MM.1S (cell line): ENCODE data around the gene LY86.

Experiments
- DNase-seq: peaks from one replicate; pipeline ENCODE4 v3.0.0-alpha.2; 2015
- H2AFZ ChIP-seq: fragments of 300-600 bp; sonication (generic); 2 replicates; pipeline ENCODE4 v1.6.0; 2016; ENCODE audit warnings: antibody characterized with exemption, low read length
- H3F3A ChIP-seq: fragments of 300-600 bp; sonication (generic); 2 replicates; pipeline ENCODE4 v1.6.1; 2016; ENCODE audit warnings: mild to moderate bottlenecking, antibody characterized with exemption, low read length, moderate library complexity, mixed read lengths; ENCODE audit not compliant: insufficient read depth
- H3K27ac ChIP-seq: fragments of 300-600 bp; sonication (generic); 2 replicates; pipeline ENCODE4 v1.5.1; 2016; ENCODE audit warnings: mild to moderate bottlenecking, low read length
- H3K27me3 ChIP-seq: fragments of 300-600 bp; sonication (generic); replicated peaks from 2 replicates; pipeline ENCODE4 v1.6.0; 2016; ENCODE audit warnings: low read length; ENCODE audit not compliant: insufficient read depth
- H3K36me3 ChIP-seq: fragments of 300-600 bp; sonication (generic); replicated peaks from 2 replicates; pipeline ENCODE4 v1.6.1; 2016; ENCODE audit warnings: mild to moderate bottlenecking, low read length, mixed read lengths; ENCODE audit not compliant: insufficient read depth
- H3K4me1 ChIP-seq: fragments of 300-600 bp; sonication (generic); 2 replicates; pipeline ENCODE4 v1.6.1; 2016; ENCODE audit warnings: low read length, mixed read lengths
- H3K4me2 ChIP-seq: fragments of 300-600 bp; sonication (generic); 2 replicates; pipeline ENCODE4 v1.6.0; 2016; ENCODE audit warnings: low read depth, low read length
- H3K4me3 ChIP-seq: fragments of 300-600 bp; sonication (generic); 2 replicates; pipeline ENCODE4 v1.5.1; 2016; ENCODE audit warnings: low read length, mixed read lengths
- H3K79me2 ChIP-seq: fragments of 300-600 bp; sonication (generic); 2 replicates; pipeline ENCODE4 v1.6.1; 2016; ENCODE audit warnings: mixed run types, low read length, mixed read lengths
- H3K9ac ChIP-seq: fragments of 300-600 bp; sonication (generic); 2 replicates; pipeline ENCODE4 v1.6.1; 2016; ENCODE audit warnings: low read length, mixed read lengths
- H3K9me2 ChIP-seq: fragments of 300-600 bp; sonication (generic); replicated peaks from 2 replicates; pipeline ENCODE4 v1.6.1; 2016; ENCODE audit warnings: mild to moderate bottlenecking, low read length, mixed read lengths; ENCODE audit not compliant: insufficient read depth
- H3K9me3 ChIP-seq: fragments of 300-600 bp; sonication (generic); replicated peaks from 2 replicates; pipeline ENCODE4 v1.6.1; 2016; ENCODE audit warnings: mild to moderate bottlenecking, low read length, mixed read lengths; ENCODE audit not compliant: insufficient read depth
- H4K20me1 ChIP-seq: fragments of 300-600 bp; sonication (generic); 2 replicates; pipeline ENCODE4 v1.6.1; 2016; ENCODE audit warnings: mild to moderate bottlenecking, low read length, moderate library complexity, mixed read lengths; ENCODE audit not compliant: insufficient read depth
- CTCF ChIP-seq: fragments of 300-600 bp; sonication (generic); IDR thresholded peaks from 2 replicates; pipeline ENCODE4 v1.5.1; 2016; ENCODE audit warnings: antibody characterized with exemption, low read length, mixed read lengths
- EZH2 ChIP-seq: fragments of 300-600 bp; sonication (generic); optimal IDR thresholded peaks from 2 replicates; pipeline ENCODE3; 2017; ENCODE audit warnings: low read depth, mild to moderate bottlenecking, antibody characterized with exemption, low read length, mixed read lengths
- EZH2phosphoT487 ChIP-seq: fragments of 300-600 bp; sonication (generic); IDR thresholded peaks from 2 replicates; pipeline ENCODE4 v1.6.1; 2018; ENCODE audit warnings: antibody characterized with exemption, low read length

Gene LY86

GRCh38 chr6:6688951-6689350 lies 100.4 kb downstream of the LY86 start:
- H3K27ac ChIP-seq, result no peak overlapping the region
- H3K36me3 ChIP-seq, result no peaks in the 10 kb centered on the region
- no peak overlapping the region for H3K4me3 ChIP-seq
- TF ChIP-seq EZH2 (no peak), EZH2phosphoT487 (no peak), CTCF (no peak)
- no peak overlapping the region for H3K4me2 ChIP-seq
- no peak overlapping the region for H3K9ac ChIP-seq
- H3K9me3 ChIP-seq, result no peaks in the 10 kb centered on the region
- no peak for DNase-seq
- H3F3A ChIP-seq, result 0 out of 2 replicates have a peak, but pooled peaks cover 7% of the 10 kb centered on the region
- peaks cover 13% of the 10 kb centered on the region; the same call in 1 of the 2 replicates for H3K4me1 ChIP-seq
- H3K79me2 ChIP-seq, result no peaks in the 10 kb centered on the region
- no peaks in the 10 kb centered on the region for H4K20me1 ChIP-seq
- no peak overlapping the region for H2AFZ ChIP-seq
- H3K27me3 ChIP-seq, result peaks cover 7% of the 10 kb centered on the region; the same call in 1 of the 2 replicates
- no peaks in the 10 kb centered on the region for H3K9me2 ChIP-seq

GRCh38 chr6:6689400-6690143 lies 101.1 kb downstream of the LY86 start:
- Histone ChIP-seq H3K79me2 (no peaks in the 10 kb centered on the region), H3K4me1 (peaks cover 13% of the 10 kb centered on the region; the same call in 1 of the 2 replicates), H3K4me3 (no peak overlapping the region), H3K9ac (no peak overlapping the region), H2AFZ (no peak overlapping the region), H3K27me3 (peaks cover 7% of the 10 kb centered on the region; the same call in 1 of the 2 replicates), H4K20me1 (no peaks in the 10 kb centered on the region), H3K36me3 (no peaks in the 10 kb centered on the region), H3K27ac (no peak overlapping the region), H3K4me2 (no peak overlapping the region), H3K9me2 (no peaks in the 10 kb centered on the region), H3K9me3 (no peaks in the 10 kb centered on the region), H3F3A (0 out of 2 replicates have a peak, but pooled peaks cover 7% of the 10 kb centered on the region)
- TF ChIP-seq EZH2 (no peak), CTCF (no peak), EZH2phosphoT487 (no peak)
- no peak for DNase-seq

- no peak for DNase-seq
- no peak overlapping the region for H3K27ac ChIP-seq
- no peak overlapping the region for H3K4me3 ChIP-seq
- 0 out of 2 replicates have a peak, but pooled peaks cover 7% of the 10 kb centered on the region for H3F3A ChIP-seq
- no peak overlapping the region for H2AFZ ChIP-seq
- H3K36me3 ChIP-seq, result no peaks in the 10 kb centered on the region
- no peaks in the 10 kb centered on the region for H4K20me1 ChIP-seq
- no peak overlapping the region for H3K9ac ChIP-seq
- peaks cover 7% of the 10 kb centered on the region; the same call in 1 of the 2 replicates for H3K27me3 ChIP-seq
- H3K4me2 ChIP-seq, result no peak overlapping the region
- no peaks in the 10 kb centered on the region for H3K9me2 ChIP-seq
- no peaks in the 10 kb centered on the region for H3K79me2 ChIP-seq
- TF ChIP-seq EZH2, result no peak
- no peak for TF ChIP-seq CTCF
- no peak for TF ChIP-seq EZH2phosphoT487
- H3K9me3 ChIP-seq, result no peaks in the 10 kb centered on the region
- peaks cover 13% of the 10 kb centered on the region; the same call in 1 of the 2 replicates for H3K4me1 ChIP-seq
These were observed 101.6 kb downstream of the LY86 start for GRCh38 chr6:6690144-6690483.
